ENCODE results near the gene OR8B2. TPM values are rescaled to one million over a fixed set of nuclear protein-coding genes. Genes with fewer than 3 reads are reported as not detected.
"Not testable (repeated sequence)": the region's sequence is repeated elsewhere in the genome, so short reads cannot be mapped to it uniquely, and the experiment has no call there.

The OR8B2 gene
- total and polyA plus RNA-seq, 2 donors (not counting 1 experiment from before 2014, with no cell fraction given): not detected

DNA sequence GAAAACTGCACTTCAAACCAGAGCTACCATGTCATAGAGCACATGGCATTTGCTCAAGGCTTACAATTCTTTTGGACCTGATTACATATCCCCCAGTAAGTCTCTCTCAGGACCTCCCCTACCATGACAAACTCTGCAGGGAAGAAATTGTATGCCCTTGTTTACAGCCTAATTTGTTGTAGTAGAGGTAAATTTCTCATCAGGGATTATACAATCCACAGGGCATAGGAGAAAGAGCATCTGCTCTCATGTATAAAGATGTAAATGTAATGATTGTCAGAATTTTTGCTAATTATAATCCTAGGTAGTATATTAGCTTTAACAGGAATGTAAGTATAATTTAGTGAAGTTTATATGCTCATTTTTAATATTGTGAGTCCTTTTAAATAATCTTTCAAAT lies 14.6 kb upstream of the OR8B2 start, which contains the start of gene OR8B3:
OR8B3 (minus strand) TSS at position 101 of the 400 bp plus-strand sequence. CDS start 1,673 bp downstream, outside the sequence.
- Histone ChIP-seq H3K9me3 (ENCODE audit: control insufficient read depth, insufficient read depth, low read depth, low read length) (no peaks in the 10 kb centered on the region), H3K4me1 (ENCODE audit: control insufficient read depth, extremely low read depth, insufficient read depth, low read length) (no peaks in the 10 kb centered on the region)
- no peak for TF ChIP-seq EZH2 (IDR thresholded peaks at IDR 0.05; ENCODE audit: low read length, missing control alignments)
- TF ChIP-seq, protein P1, sequence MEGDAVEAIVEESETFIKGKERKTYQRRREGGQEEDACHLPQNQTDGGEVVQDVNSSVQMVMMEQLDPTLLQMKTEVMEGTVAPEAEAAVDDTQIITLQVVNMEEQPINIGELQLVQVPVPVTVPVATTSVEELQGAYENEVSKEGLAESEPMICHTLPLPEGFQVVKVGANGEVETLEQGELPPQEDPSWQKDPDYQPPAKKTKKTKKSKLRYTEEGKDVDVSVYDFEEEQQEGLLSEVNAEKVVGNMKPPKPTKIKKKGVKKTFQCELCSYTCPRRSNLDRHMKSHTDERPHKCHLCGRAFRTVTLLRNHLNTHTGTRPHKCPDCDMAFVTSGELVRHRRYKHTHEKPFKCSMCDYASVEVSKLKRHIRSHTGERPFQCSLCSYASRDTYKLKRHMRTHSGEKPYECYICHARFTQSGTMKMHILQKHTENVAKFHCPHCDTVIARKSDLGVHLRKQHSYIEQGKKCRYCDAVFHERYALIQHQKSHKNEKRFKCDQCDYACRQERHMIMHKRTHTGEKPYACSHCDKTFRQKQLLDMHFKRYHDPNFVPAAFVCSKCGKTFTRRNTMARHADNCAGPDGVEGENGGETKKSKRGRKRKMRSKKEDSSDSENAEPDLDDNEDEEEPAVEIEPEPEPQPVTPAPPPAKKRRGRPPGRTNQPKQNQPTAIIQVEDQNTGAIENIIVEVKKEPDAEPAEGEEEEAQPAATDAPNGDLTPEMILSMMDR (conservative IDR thresholded peaks at IDR 0.05 in 1 of 2, IDR thresholded peaks at IDR 0.05 in 1 of 2; ENCODE audit: low read depth in 1 of 2, low read length in 2 of 2): no peak

DNA sequence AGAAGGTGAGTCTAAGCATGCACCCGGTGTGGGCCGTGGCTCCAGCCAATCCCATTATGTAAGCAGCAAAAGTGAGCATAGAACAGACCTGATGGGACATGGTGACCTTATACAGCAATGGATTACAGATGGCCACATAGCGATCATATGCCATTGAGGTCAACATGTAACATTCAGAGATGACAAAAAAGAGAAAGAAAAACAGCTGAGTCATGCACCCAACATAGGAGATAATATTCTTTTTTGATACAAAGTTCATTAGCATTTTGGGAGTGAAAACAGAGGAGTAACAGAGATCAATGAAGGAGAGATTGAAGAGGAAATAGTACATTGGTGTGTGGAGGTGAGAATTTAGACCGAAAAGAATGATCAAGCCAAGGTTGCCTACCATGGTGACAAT lies 12.5 kb upstream of the OR8B2 start:
- H3K27ac ChIP-seq (ENCODE audit: insufficient read depth, low read length); H3K9me3 ChIP-seq (ENCODE audit: control insufficient read depth, insufficient read depth, low read depth, low read length); H3K4me1 ChIP-seq (ENCODE audit: control insufficient read depth, extremely low read depth, insufficient read depth, low read length); H3K79me2 ChIP-seq (ENCODE audit: control insufficient read depth, insufficient read depth, low read length); H3K9ac ChIP-seq (ENCODE audit: insufficient read depth, low read length); H3K36me3 ChIP-seq (ENCODE audit: control insufficient read depth, insufficient read depth, low read length); DNase-seq (ENCODE audit: low read depth in 2 of 2); H2AFZ ChIP-seq (ENCODE audit: low read length); H4K20me1 ChIP-seq (ENCODE audit: control insufficient read depth, extremely low read depth, insufficient read depth, low read length); H3K27me3 ChIP-seq (ENCODE audit: control insufficient read depth, insufficient read depth, low read length); H3K4me2 ChIP-seq (ENCODE audit: extremely low read depth, insufficient read depth, low read length); H3K4me3 ChIP-seq (replicated peaks in 1 of 4; ENCODE audit: control extremely low read depth in 1 of 4, insufficient read depth in 1 of 4, low read depth in 3 of 4, low read length in 4 of 4): not testable (repeated sequence)

More for the DNA sequence above, 14.6 kb upstream of the OR8B2 start, which contains the start of gene OR8B3:
- Histone ChIP-seq H3K36me3 (ENCODE audit: control insufficient read depth, insufficient read depth, low read length) (no peaks in the 10 kb centered on the region), H3K4me2 (ENCODE audit: extremely low read depth, insufficient read depth, low read length) (no peak within 1 kb of the TSS), H3K4me3 (replicated peaks in 1 of 4; ENCODE audit: control extremely low read depth in 1 of 4, insufficient read depth in 1 of 4, low read depth in 3 of 4, low read length in 4 of 4) (no peak within 1 kb of the TSS), H3K27me3 (ENCODE audit: control insufficient read depth, insufficient read depth, low read length) (no peaks in the 10 kb centered on the region), H3K27ac (ENCODE audit: insufficient read depth, low read length) (no peak within 1 kb of the TSS), H3K9ac (ENCODE audit: insufficient read depth, low read length) (no peak within 1 kb of the TSS), H2AFZ (ENCODE audit: low read length) (no peak within 1 kb of the TSS), H3K79me2 (ENCODE audit: control insufficient read depth, insufficient read depth, low read length) (no peaks in the 10 kb centered on the region), H4K20me1 (ENCODE audit: control insufficient read depth, extremely low read depth, insufficient read depth, low read length) (no peaks in the 10 kb centered on the region)
- no peak for DNase-seq (ENCODE audit: low read depth in 2 of 2)

DNA sequence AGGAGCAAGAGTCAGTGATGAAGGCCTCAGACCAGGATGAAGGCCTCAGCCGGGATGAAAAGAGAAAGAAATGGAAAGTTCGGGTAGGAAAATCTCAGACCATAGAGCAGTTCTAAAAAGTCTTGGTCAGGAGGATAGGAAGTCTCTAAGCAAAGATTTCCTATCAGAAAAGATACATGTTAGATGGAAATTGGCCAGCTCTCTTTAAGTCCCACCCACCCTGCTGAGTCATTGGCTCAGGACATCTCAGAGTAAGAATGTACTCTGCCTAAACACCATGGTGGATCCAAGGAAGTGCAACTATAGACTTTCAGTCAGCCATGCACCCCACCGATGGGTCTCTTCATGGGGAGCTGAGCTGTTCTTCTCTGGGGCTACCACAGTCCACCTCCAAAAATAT lies 10.1 kb upstream of the OR8B2 start:
- Histone ChIP-seq H3K9me3 (ENCODE audit: control insufficient read depth, insufficient read depth, low read depth, low read length) (no peaks in the 10 kb centered on the region), H3K9ac (ENCODE audit: insufficient read depth, low read length) (no peak overlapping the region), H3K4me1 (ENCODE audit: control insufficient read depth, extremely low read depth, insufficient read depth, low read length) (no peaks in the 10 kb centered on the region), H3K27ac (ENCODE audit: insufficient read depth, low read length) (no peak overlapping the region), H3K4me3 (replicated peaks in 1 of 4; ENCODE audit: control extremely low read depth in 1 of 4, insufficient read depth in 1 of 4, low read depth in 3 of 4, low read length in 4 of 4) (no peak overlapping the region), H3K79me2 (ENCODE audit: control insufficient read depth, insufficient read depth, low read length) (no peaks in the 10 kb centered on the region), H2AFZ (ENCODE audit: low read length) (no peak overlapping the region), H3K27me3 (ENCODE audit: control insufficient read depth, insufficient read depth, low read length) (no peaks in the 10 kb centered on the region), H4K20me1 (ENCODE audit: control insufficient read depth, extremely low read depth, insufficient read depth, low read length) (no peaks in the 10 kb centered on the region), H3K36me3 (ENCODE audit: control insufficient read depth, insufficient read depth, low read length) (no peaks in the 10 kb centered on the region), H3K4me2 (ENCODE audit: extremely low read depth, insufficient read depth, low read length) (no peak overlapping the region)
- DNase-seq (ENCODE audit: low read depth in 2 of 2): peak; percentile 24 to 30
- TF ChIP-seq EZH2 (IDR thresholded peaks at IDR 0.05; ENCODE audit: low read length, missing control alignments): no peak
- TF ChIP-seq, protein P1 (conservative IDR thresholded peaks at IDR 0.05 in 1 of 2, IDR thresholded peaks at IDR 0.05 in 1 of 2; ENCODE audit: low read depth in 1 of 2, low read length in 2 of 2): no peak

DNA sequence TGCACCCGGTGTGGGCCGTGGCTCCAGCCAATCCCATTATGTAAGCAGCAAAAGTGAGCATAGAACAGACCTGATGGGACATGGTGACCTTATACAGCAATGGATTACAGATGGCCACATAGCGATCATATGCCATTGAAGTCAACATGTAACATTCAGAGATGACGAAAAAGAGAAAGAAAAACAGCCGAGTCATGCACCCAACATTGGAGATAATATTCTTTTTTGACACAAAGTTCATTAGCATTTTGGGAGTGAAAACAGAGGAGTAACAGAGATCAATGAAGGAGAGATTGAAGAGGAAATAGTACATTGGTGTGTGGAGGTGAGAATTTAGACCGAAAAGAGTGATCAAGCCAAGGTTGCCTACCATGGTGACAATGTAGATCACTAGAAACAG lies 1.4 kb downstream of the OR8B2 start:
- not testable (repeated sequence) for H4K20me1 ChIP-seq (ENCODE audit: control insufficient read depth, extremely low read depth, insufficient read depth, low read length); H3K36me3 ChIP-seq (ENCODE audit: control insufficient read depth, insufficient read depth, low read length); H3K4me1 ChIP-seq (ENCODE audit: control insufficient read depth, extremely low read depth, insufficient read depth, low read length); H3K9ac ChIP-seq (ENCODE audit: insufficient read depth, low read length); H3K27me3 ChIP-seq (ENCODE audit: control insufficient read depth, insufficient read depth, low read length); H3K79me2 ChIP-seq (ENCODE audit: control insufficient read depth, insufficient read depth, low read length); H3K27ac ChIP-seq (ENCODE audit: insufficient read depth, low read length); H3K4me2 ChIP-seq (ENCODE audit: extremely low read depth, insufficient read depth, low read length); DNase-seq (ENCODE audit: low read depth in 2 of 2); H3K4me3 ChIP-seq (replicated peaks in 1 of 4; ENCODE audit: control extremely low read depth in 1 of 4, insufficient read depth in 1 of 4, low read depth in 3 of 4, low read length in 4 of 4); H2AFZ ChIP-seq (ENCODE audit: low read length); H3K9me3 ChIP-seq (ENCODE audit: control insufficient read depth, insufficient read depth, low read depth, low read length)
